ENCODE data around the gene TNFSF8. TPM values are rescaled to one million over a fixed set of nuclear protein-coding genes. Genes with fewer than 3 reads are reported as not detected.

Gene TNFSF8
- polyA plus RNA-seq, 1 donor from 2014 or later, result not detected

DNA sequence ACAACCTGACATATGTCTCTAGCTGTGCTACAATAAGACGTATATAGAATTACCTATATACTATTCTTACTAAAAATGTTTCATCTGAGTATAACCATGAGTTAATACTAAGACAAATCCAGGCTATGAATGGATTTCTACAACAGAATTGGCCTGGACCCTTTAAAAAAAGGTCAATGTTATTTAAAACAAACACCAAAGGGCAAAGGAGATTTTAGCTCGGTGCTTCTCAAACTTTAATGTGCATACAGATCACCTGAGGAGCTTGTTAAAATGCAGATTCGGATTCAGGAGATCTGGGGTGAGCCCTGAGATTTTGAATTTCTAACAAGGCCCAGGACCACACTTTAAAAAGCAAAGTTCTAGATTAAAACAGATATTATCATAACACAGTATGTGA is 6.5 kb downstream of the TNFSF8 start:
- no peaks in the 10 kb centered on the region for H3K79me2 ChIP-seq (replicated peaks; ENCODE audit: insufficient read depth, low read length)
- TF ChIP-seq POLR2AphosphoS5 (IDR thresholded peaks at IDR 0.05) (no peak), EP300 (conservative IDR thresholded peaks at IDR 0.05; ENCODE audit: poor library complexity, severe bottlenecking) (no peak), TAF1 (IDR thresholded peaks at IDR 0.05; ENCODE audit: low read depth) (no peak)
- TF ChIP-seq, protein P1, sequence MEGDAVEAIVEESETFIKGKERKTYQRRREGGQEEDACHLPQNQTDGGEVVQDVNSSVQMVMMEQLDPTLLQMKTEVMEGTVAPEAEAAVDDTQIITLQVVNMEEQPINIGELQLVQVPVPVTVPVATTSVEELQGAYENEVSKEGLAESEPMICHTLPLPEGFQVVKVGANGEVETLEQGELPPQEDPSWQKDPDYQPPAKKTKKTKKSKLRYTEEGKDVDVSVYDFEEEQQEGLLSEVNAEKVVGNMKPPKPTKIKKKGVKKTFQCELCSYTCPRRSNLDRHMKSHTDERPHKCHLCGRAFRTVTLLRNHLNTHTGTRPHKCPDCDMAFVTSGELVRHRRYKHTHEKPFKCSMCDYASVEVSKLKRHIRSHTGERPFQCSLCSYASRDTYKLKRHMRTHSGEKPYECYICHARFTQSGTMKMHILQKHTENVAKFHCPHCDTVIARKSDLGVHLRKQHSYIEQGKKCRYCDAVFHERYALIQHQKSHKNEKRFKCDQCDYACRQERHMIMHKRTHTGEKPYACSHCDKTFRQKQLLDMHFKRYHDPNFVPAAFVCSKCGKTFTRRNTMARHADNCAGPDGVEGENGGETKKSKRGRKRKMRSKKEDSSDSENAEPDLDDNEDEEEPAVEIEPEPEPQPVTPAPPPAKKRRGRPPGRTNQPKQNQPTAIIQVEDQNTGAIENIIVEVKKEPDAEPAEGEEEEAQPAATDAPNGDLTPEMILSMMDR (IDR thresholded peaks at IDR 0.05; ENCODE audit: poor library complexity, severe bottlenecking), result no peak
- TF ChIP-seq, protein P2, sequence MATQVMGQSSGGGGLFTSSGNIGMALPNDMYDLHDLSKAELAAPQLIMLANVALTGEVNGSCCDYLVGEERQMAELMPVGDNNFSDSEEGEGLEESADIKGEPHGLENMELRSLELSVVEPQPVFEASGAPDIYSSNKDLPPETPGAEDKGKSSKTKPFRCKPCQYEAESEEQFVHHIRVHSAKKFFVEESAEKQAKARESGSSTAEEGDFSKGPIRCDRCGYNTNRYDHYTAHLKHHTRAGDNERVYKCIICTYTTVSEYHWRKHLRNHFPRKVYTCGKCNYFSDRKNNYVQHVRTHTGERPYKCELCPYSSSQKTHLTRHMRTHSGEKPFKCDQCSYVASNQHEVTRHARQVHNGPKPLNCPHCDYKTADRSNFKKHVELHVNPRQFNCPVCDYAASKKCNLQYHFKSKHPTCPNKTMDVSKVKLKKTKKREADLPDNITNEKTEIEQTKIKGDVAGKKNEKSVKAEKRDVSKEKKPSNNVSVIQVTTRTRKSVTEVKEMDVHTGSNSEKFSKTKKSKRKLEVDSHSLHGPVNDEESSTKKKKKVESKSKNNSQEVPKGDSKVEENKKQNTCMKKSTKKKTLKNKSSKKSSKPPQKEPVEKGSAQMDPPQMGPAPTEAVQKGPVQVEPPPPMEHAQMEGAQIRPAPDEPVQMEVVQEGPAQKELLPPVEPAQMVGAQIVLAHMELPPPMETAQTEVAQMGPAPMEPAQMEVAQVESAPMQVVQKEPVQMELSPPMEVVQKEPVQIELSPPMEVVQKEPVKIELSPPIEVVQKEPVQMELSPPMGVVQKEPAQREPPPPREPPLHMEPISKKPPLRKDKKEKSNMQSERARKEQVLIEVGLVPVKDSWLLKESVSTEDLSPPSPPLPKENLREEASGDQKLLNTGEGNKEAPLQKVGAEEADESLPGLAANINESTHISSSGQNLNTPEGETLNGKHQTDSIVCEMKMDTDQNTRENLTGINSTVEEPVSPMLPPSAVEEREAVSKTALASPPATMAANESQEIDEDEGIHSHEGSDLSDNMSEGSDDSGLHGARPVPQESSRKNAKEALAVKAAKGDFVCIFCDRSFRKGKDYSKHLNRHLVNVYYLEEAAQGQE (IDR thresholded peaks at IDR 0.05; ENCODE audit: borderline replicate concordance), result no peak
- no peaks in the 10 kb centered on the region for H4K20me1 ChIP-seq (ENCODE audit: insufficient read depth)
- H3K9me2 ChIP-seq (ENCODE audit: insufficient read depth, low read length), result no peaks in the 10 kb centered on the region
- H3K4me3 ChIP-seq (ENCODE audit: low read length), result no peak overlapping the region
- no peaks in the 10 kb centered on the region for H3K36me3 ChIP-seq (ENCODE audit: insufficient read depth, low read length)
- H2AFZ ChIP-seq (ENCODE audit: low read depth, low read length), result no peak overlapping the region
- no peaks in the 10 kb centered on the region for H3K9me3 ChIP-seq (ENCODE audit: low read length)
- H3F3A ChIP-seq (ENCODE audit: insufficient read depth, low read length, poor library complexity, severe bottlenecking), result no peaks in the 10 kb centered on the region
- no peak overlapping the region for H3K9ac ChIP-seq (ENCODE audit: low read length)
- no peak overlapping the region for H3K27ac ChIP-seq (ENCODE audit: low read length)
- H3K27me3 ChIP-seq (ENCODE audit: insufficient read depth, low read depth, low read length), result no peaks in the 10 kb centered on the region
- no peak overlapping the region for H3K4me2 ChIP-seq (ENCODE audit: low read length)

DNA sequence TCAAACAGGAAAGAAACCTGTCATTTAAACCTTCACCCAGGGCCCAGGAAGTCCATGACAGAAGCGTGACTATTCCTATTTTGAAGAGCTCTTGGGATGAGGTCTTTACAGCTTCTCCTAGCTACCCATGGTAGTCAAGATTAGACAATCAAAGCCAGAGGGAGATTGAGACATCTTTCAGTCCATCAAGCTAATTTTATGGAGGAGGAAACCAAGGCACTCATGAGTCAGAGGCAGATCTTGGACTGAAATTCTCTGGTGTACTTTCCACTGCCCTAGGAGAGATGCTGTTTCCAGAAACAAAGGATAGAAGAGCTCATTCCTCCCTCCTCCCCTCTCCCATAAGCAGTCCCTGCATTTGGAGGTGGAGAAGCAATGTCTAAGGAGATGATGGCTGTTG is 9.2 kb downstream of the TNFSF8 start:
- TF ChIP-seq, protein P2 (IDR thresholded peaks at IDR 0.05; ENCODE audit: borderline replicate concordance), result no peak
- TF ChIP-seq EP300 (conservative IDR thresholded peaks at IDR 0.05; ENCODE audit: poor library complexity, severe bottlenecking), result no peak
- Histone ChIP-seq H3K27me3 (ENCODE audit: insufficient read depth, low read depth, low read length) (no peaks in the 10 kb centered on the region), H3K27ac (ENCODE audit: low read length) (no peak overlapping the region), H3K79me2 (replicated peaks; ENCODE audit: insufficient read depth, low read length) (no peaks in the 10 kb centered on the region), H3K9me2 (ENCODE audit: insufficient read depth, low read length) (no peaks in the 10 kb centered on the region), H3K4me3 (ENCODE audit: low read length) (no peak overlapping the region), H2AFZ (ENCODE audit: low read depth, low read length) (no peak overlapping the region), H3F3A (ENCODE audit: insufficient read depth, low read length, poor library complexity, severe bottlenecking) (no peaks in the 10 kb centered on the region), H3K9ac (ENCODE audit: low read length) (no peak overlapping the region), H3K4me2 (ENCODE audit: low read length) (no peak overlapping the region), H3K36me3 (ENCODE audit: insufficient read depth, low read length) (no peaks in the 10 kb centered on the region), H3K9me3 (ENCODE audit: low read length) (no peaks in the 10 kb centered on the region), H4K20me1 (ENCODE audit: insufficient read depth) (no peaks in the 10 kb centered on the region)

Data from neural cell (in vitro differentiated cells).